Activated T-cell treated with anti-CD3 and anti-CD28 coated beads for 48 hours (primary cell): ENCODE results near the gene CAVIN1.
"Not testable (repeated sequence)": the region's sequence is repeated elsewhere in the genome, so short reads cannot be mapped to it uniquely, and the experiment has no call there.

Experiments
- DNase-seq: peaks from one replicate; pipeline ENCODE4 v3.0.0-alpha.2; 2020; ENCODE audit warnings: low read depth

The CAVIN1 gene

GRCh38 chr17:42431758-42432161 is 8.7 kb upstream of the CAVIN1 start:
- no peak for DNase-seq

DNA sequence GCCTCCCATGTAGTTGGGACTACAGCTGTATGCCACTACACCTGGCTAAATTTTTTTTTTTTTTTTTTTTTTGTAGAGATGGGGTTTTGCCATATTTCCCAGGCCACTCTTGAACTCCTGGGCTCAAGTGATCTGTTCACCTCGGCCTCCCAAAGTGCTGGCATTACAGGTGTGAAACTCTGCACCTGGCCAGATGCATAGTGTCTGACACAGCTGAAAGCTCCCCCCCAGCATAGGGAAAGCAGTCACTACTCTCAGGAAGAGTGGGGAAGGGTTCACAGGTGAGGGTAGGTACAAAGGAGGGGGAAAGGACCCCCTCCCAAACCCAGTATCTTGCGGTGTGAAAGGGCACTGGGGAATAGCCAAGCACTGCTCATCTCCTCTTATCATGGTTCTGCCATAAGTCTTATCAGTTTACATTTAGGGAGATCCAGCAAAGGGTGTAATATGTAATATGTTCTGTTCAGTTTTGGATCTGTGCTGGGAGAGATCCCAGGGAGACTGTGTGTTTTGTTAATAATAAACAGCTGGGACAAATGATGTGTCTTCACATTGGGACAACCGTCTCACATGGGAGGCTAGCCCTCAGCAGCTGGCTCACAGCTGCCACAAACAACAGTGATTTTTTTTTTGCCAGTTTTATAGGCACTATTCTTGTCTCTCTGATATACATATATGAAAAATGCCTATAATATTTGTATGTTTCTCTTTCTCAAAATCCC is 6.8 kb upstream of the CAVIN1 start:
- no peak for DNase-seq

GRCh38 chr17:42428141-42428944 is 5.3 kb upstream of the CAVIN1 start:
- DNase-seq = no peak

- no peak for DNase-seq
These were observed 2.0 kb upstream of the CAVIN1 start for GRCh38 chr17:42424991-42425610.

DNA sequence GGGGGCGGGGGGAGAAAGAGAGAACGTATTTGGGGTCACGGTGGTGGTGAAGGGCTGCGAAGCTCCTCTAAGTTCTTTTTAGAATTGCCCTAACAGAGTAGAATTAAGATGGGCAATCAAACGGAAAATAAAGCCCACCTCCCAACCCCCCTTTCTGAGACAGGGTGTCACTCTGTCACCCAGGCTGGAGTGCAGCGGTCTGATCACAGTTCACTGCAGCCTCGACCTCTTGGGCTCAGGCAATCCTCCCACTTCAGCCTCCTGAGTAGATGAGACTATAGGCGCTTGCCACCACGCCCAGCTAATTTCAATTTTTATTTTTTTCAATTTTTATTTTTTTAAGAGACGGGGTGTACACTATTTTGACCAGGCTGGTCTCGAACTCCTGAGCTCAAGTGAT is 710 bp upstream of the CAVIN1 start:
- no peak for DNase-seq

GRCh38 chr17:42422412-42422957 is 571 bp downstream of the CAVIN1 start:
- DNase-seq = peak; percentile 33

DNA sequence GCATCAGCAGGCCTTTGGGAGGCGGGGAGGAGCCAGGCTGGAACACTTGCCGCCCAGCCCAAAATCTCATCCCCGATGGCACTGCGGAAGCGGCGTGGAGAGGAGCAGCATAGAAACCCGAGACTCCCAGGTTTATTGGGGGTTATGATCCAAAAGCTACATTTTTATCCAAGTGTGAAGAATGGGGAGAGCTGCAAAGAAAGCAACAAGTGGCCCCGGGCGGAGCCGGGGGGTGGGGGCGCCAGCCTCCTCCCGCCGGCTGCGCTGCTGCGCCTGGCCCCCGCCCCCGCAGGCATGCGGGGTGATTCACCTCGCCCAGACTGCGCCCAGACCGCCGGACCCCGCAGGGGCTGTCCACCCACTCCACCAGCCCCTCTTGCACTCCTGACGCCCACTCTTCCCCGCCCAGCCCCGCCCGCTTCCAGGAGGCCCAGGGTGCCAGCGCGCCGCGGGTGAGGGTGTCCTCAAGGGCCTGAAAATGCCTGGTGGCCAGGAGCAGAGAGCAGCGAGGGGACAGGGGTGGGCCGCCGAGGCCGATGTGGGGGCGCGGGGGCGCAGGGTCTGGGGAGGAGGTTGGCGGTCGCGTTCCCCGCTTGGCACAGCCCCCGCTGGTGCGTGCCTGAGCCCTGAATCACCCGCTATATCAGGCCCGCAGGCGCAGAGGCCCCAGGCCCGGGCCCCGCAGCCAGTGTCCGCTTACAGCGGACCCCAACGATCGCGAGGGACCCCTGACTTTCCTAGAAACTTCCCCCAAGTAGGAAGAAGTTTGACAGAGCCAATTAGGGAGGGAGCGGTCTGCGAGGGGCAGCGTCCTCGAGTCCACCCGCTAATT is 1.3 kb downstream of the CAVIN1 start:
- no peak for DNase-seq

DNA sequence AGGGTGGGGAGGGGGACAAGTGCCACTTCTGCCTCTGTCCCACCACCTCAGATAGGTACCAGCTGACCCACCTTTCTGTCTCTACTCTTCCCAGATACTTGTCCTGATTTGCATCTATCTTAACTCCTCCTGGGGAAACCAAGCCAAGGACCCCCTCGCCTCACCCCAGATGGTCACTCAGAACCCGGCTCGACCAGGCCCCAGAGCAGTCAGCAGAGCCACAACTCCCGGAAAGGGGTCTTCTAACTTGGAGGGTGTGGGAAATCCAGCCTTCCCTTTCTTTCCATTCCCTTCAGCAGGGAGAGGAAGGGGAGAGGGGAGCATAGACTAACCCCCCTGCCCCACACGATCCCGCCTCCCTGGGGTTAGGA is 1.9 kb downstream of the CAVIN1 start:
- no peak for DNase-seq

GRCh38 chr17:42417981-42418380 is 5.1 kb downstream of the CAVIN1 start:
- not testable (repeated sequence) for DNase-seq

GRCh38 chr17:42414704-42415409 is 8.2 kb downstream of the CAVIN1 start:
- peak; percentile 49 for DNase-seq

- no peak for DNase-seq
These were observed 9.5 kb downstream of the CAVIN1 start for GRCh38 chr17:42413464-42414040.

GRCh38 chr17:42411905-42412679 is 11.0 kb downstream of the CAVIN1 start:
- no peak for DNase-seq

DNA sequence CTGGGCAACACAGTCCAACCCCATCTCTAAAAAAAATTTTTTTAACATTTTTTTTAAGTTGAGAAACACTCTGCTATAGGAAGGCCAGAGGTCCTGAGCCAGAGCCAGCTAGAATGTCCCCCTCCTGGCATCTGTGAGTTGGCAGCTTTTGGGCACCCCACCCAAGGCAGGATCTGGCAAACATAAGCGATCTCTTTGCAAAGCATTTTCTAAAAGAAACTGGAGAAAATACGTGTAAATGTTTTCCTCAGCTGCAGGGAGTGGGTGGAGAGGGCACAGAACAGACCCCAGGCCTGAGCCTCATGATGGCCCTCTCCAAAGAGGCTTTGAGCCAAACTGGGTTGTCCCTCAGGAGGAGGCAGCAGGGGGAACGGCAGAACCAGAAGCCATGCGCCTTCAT is 11.7 kb downstream of the CAVIN1 start:
- no peak for DNase-seq

DNA sequence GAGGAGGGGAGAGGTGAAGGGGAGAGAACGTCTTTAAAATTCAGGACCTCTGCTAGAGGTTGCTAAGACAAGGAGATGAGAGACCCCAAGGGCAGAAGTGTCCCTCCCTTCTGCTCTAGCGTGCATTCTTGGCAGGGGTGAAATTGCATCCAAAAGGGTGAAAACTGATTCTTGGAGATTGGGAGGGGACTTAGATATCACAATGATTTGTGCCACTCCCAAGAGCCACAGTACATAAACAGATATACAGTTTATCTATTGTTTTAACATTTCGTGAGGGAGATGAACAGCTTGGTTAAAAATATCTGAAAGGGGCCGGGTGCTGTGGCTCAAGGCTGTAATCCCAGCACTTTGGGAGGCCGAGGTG is 12.8 kb downstream of the CAVIN1 start:
- no peak for DNase-seq

DNA sequence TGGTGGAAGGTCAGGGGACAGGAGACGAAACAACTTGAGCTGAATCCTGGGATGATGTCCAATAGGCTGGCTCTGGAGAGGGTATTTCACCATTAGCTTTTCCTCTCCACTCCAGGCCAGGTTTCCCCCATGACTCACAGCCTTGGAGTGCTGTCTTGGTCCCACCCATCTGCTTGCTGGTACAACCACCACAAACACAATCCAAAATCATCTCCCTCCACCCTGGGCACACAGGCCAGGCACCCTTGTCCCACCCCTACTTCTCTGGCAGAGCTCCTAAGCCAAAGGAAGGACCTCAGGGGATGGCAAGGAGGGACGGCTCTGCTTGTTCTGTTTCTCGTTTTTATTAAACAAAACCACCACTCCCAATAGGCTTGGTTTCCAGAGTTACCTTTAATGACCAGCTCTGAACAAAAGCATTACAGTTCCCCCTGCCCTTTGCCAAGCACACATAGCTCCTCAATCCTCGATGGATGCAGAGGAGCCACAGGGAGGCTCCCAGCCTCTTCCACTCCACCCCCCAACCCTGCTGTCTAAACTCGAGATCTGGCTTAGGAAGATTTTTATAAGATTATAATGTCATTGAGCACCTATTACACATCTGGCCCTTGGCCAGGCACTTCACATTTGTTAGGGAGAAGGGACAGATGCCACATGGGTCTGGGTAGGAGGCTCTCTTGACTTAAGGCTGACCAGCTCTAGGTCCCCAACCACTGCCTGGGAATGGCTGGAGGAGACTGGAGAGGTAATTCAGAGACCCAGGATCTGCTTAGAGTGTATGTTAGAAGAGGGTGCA is 13.3 kb downstream of the CAVIN1 start:
- DNase-seq = no peak

DNA sequence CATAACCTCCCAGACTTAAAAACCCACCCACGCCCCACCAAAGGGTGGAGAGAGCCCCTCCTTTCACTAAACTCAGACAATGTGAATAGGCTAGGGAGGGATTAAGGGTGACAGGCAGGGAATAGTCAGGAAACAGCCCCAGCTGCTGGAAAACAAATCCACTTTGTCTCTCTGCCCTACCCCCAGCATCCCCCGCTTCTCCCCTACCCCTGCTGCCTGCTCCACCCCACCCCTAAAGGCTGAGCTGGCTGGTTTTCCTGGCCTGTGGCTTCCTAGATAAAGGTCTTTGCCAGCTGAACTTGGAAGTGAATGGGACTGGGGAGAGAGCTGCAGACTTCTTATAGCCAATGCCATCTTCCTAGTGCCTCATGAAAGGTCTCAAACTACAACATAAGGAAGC is 15.0 kb downstream of the CAVIN1 start:
- DNase-seq = no peak

DNA sequence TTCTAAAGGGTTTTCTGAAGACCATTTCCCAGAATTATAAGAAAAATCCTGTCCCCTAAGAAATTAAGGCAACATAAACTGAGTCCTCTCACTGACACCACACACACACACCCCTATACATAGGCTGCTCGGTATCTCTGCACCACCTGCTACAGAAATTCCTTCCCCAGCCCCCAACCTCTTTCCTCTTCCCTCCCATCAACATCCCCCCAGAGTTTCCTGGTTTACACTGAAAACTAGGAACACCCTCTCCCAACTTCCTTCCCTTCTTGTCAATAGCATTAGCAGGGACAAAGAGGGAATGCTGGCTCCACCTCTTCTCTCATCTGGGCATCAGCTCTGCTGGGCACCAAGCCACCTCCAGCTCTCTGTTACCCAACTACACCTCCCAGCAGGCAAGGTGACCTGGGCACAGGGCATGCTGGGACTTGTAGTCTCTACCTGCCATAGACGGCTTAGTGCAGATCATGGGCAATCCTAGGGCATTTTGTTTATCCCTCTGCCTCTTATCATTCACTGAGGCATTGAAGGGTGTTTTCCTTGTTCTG is 15.7 kb downstream of the CAVIN1 start:
- DNase-seq = peak; percentile 28

DNA sequence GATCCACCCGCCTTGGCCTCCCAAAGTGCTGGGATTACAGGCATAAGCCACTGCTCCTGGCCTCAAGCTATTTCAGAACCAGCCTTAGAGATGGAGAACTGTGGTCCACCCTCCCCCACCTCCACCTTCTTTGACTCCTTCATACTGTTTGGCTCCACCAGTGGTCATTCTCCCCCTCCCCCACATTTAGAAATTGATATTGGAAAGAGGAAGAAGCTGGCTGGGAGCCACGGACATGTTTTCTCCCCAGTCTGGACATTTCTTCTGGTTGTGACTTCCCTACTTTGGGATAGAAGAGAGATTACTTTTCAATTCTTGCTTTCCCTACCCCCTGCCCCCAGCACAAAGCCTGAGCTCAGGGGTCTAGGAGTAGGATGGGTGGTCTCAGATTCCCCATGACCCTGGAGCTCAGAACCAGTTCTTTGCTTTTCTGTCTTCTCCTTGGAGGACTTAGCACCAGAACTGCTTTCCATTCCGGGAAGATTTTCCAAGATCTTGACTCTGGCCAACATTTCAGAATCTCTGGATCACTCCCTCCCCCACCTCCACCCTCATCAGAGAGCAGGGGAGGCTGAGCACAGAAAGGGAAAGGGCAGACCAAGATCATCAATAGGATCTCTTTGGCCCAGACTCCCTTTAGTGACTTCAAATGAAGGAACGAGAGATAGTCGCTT is 16.3 kb downstream of the CAVIN1 start:
- DNase-seq = no peak
